DMS 273 treated with DMSO at 0.1 percent for 48 hours (cell line): ENCODE measurements around the gene GATA2.

Experiments
- DNase-seq: peaks from one replicate; lab custom pipeline; 2025; lab: John Stamatoyannopoulos, UW

The GATA2 gene

DNA sequence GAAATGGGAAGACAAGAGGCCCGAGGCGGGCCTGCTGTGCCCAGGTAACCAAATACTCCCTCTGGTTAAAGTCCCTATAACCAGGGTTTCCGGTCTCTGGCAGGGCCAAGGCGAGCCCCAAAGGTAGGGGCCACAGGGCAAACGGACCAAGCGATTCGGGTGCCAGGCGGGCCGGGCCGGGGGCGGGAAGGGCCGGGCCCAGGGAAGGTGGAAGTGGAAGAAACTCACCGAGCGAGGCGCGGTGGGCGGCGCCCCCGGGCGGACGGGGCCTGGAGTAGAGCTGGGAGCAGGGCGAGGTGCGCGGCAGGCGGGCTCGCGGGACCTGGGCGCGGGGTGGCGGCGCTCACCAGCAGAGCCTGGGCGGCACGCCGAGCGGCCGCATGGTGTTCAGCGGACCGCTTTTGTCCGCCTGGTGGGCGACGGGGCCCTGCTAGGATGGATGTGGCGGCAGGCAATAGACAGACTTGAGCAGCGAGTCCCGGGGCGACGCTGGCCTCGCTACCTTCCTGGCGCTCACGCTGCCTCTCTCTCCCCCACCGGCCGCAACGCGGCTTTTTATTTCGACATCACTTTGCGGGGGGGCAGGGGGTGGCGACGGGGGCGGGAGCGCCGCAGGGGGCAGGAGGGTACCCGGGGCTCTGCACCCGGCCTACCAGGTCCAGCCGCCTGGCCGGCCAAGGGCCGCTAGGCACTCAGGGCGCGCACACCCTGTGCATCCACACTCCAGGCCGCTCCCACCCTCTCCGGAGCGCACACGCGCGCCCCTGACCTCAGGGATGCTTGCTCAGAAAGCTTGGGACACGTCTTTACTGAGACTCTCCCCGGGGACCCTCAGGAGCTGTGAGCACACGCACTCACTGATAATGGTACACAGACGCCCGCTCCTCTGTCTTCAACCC lies at the start of gene GATA2:
Gene GATA2 (minus strand): TSS at position 531 of the 899 bp plus-strand sequence. CDS start 6,170 bp downstream, outside the sequence.
- no peak for DNase-seq

GRCh38 chr3:128541246-128541645 lies 48.2 kb upstream of the GATA2 start:
- DNase-seq, result no peak

- DNase-seq, result no peak
Measured at GRCh38 chr3:128539376-128539775, 46.4 kb upstream of the GATA2 start.

GRCh38 chr3:128537091-128537703 lies 44.2 kb upstream of the GATA2 start:
- DNase-seq, result no peak

- no peak for DNase-seq
Measured at GRCh38 chr3:128532012-128532983, 39.3 kb upstream of the GATA2 start.

GRCh38 chr3:128524374-128525299 lies 31.6 kb upstream of the GATA2 start:
- DNase-seq, result no peak

- DNase-seq, result no peak
Measured at GRCh38 chr3:128523591-128523990, 30.6 kb upstream of the GATA2 start.

- no peak for DNase-seq
Measured at GRCh38 chr3:128521715-128522114, 28.7 kb upstream of the GATA2 start.

DNA sequence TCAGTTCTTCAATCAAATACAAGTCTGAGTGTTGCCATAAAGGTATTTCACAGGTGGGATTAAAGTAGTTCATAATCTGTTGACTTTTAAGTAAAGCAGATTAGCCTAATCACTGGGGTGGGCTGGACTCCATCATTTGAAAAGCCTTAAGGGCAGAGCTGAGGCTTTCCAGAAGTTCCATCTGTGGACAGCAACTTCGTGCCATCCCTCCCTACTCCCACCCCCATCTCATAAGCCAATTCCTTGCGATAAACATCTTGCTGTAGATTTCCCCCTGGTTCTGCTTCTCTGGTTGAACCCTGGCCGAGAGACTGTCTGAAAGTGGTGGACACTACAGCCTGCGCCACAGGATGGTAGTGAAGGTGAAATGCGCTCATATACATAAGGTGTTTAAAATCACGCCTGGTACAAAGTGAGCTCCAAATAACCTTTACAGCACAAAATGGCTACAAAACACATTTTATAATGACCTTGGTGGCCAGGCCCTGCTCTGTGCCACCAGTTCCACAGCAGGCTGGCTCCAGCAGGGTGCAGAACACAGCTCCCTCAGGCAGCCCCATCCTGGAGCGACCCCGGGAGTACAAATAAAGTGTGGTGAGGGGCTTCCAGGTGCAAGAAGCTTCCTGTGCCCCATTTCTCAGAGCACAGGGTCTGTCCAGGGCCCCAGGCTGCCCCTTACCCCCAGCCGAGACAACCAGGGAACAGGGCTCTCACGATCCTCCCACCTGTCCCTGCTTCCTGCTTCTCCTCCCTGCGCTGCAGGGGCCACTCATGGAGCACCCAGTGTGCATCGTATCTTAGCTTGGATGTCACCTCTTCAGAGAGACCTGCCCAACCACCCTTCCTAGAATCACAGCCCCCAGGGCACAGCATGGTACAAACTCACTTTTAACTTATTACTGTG lies 25.8 kb upstream of the GATA2 start:
- no peak for DNase-seq

- no peak for DNase-seq
Measured at GRCh38 chr3:128517648-128518047, 24.6 kb upstream of the GATA2 start.

DNA sequence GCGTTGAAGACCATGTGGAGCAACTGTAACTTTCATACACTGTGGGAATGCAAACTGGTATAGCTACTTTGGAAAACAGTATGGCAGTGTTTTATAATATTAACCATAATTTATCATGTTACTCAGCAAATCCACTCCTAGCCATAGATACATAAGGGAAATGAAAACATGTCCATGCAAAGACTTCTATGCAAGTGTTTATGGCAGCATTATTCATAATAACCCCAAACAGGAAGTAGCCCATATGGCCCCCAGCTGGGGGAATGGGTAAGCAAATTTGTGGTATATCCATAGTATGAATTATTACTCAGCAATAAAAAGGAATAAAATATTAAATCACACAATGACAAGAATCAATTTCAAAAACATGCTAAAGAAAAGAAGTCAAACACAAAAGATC lies 23.0 kb upstream of the GATA2 start:
- DNase-seq, result no peak

DNA sequence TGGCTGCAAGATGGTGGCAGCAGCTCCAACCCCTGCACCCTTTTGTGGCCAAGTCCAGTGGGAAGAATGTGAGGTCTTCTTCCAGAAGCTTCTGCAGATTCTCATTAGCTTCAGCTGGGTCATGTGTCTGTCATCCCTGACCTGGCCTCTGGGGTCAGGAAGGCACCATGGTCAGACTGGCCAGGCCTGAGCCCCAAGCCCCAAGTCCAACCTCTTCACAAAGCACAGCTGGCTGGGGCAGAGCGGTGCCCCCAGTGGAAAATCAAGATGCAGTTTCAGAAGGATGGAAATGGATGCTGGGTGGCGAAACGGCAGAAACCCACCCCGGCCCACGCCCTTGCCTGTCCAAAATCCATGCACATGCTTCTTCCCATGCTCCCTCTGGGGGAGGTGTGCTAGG lies 15.9 kb upstream of the GATA2 start:
- no peak for DNase-seq

GRCh38 chr3:128506754-128507153 lies 13.8 kb upstream of the GATA2 start:
- DNase-seq, result no peak

DNA sequence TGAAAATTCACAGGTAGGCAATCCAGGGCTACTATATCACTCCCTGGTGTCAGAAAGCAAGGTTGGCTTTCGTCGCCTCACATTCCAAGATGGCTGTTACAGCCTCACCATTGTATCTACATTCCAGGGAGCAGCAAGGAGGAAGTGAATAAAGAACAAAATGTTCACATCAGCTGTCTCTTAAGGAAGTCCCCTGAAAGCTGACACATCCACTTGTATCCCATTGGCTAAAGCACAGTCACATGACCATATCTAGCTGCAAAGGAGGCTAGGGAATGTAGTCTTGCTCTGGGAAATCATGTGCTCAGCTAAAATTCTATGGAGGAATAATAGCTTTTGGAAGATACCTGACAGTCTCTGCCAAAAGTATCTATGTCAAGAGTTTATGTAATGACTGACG lies 12.8 kb upstream of the GATA2 start:
- no peak for DNase-seq

DNA sequence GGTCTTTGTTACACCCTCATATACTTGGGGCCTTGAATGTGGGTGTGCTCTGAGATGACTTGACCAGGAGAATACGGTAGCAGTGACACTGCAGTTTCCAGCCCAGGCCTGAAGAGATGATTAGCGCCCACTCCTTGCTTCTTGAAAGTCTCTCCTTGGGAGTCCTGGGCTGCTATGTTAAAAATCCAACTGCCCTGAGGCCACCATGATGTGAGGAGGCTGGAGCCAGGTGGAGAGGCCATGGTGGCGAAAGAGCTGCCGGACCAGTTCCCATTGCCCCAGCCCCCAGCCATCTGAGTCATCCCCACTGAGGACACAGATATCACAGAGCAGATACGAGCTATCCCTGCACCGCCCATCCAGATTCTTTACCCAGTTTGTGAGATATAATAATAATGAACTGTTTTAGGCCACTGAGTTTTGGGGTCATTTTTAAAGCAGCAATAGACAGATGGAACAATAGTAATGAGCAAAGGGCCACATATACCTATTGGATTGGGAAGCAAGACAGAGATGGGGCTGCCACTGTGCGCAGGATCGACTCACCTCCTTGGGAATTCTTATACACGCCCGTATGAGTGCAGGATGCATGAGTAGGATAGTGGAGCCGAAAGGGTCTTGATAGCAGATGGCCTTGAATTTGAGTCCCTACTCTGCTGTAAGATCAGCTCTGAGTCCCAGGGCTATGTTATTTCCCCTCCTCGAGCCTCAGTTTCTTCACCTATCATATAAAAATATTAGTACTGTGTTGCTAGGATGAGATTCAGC lies 12.1 kb upstream of the GATA2 start:
- DNase-seq, result no peak

GRCh38 chr3:128504533-128504915 lies 11.5 kb upstream of the GATA2 start:
- no peak for DNase-seq

- DNase-seq, result no peak
Measured at GRCh38 chr3:128503751-128504532, 10.9 kb upstream of the GATA2 start.

DNA sequence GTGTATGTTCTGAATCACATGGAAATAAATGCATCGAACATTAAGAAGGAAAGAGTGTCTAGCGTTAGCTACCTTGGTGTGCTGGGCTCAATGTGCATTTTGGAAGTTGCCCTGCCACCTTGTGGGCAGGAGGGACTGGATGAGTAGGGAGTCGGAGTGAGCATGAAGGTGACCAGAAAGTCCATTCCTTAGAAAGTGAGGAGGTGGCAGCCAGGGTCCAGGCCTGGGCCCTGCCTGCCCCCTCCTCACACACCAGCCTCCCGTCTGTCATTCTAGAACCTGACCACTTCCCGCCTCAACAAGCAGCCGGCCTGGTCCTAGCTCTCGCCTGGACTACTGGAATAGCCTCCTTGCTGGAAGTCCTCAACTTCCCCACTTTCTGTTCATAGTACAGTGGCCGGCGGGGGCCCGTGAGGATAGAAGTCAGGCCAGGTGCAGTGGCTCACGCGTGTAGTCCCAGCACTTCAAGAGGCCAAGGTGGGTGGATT lies 10.2 kb upstream of the GATA2 start:
- DNase-seq, result no peak
